ENCODE results near the gene TMEM184B.
"Not testable (repeated sequence)": the region's sequence is repeated elsewhere in the genome, so short reads cannot be mapped to it uniquely, and the experiment has no call there.

Gene TMEM184B

GRCh38 chr22:38202437-38203089 lies 70.2 kb downstream of the TMEM184B start:
- DNase-seq: peak; percentile 82

- peak; percentile 97 for DNase-seq
Measured at GRCh38 chr22:38201711-38202436, 70.9 kb downstream of the TMEM184B start, which contains the start of gene MAFF. Gene MAFF (plus strand): TSS chr22:38201994. CDS start chr22:38213854, 11,860 bp downstream.

GRCh38 chr22:38201371-38201710 lies 71.5 kb downstream of the TMEM184B start:
- DNase-seq: no peak

- no peak for DNase-seq
Measured at GRCh38 chr22:38199826-38200559, 72.8 kb downstream of the TMEM184B start.

- no peak for DNase-seq
Measured at GRCh38 chr22:38196791-38197419, 75.9 kb downstream of the TMEM184B start.

- no peak for DNase-seq
Measured at GRCh38 chr22:38193580-38193979, 79.2 kb downstream of the TMEM184B start.

GRCh38 chr22:38192475-38192863 lies 80.3 kb downstream of the TMEM184B start:
- no peak for DNase-seq

- DNase-seq: no peak
Measured at GRCh38 chr22:38191731-38192474, 80.9 kb downstream of the TMEM184B start.

- no peak for DNase-seq
Measured at GRCh38 chr22:38191055-38191454, 81.8 kb downstream of the TMEM184B start.

GRCh38 chr22:38190581-38190980 lies 82.2 kb downstream of the TMEM184B start:
- no peak for DNase-seq

- no peak for DNase-seq
Measured at GRCh38 chr22:38189104-38189503, 83.7 kb downstream of the TMEM184B start.

- DNase-seq: no peak
Measured at GRCh38 chr22:38187413-38188212, 85.2 kb downstream of the TMEM184B start.

- no peak for DNase-seq
Measured at GRCh38 chr22:38186429-38186828, 86.4 kb downstream of the TMEM184B start.

- DNase-seq: no peak
Measured at GRCh38 chr22:38184788-38185187, 88.0 kb downstream of the TMEM184B start.

- peak; percentile 99 for DNase-seq
Measured at GRCh38 chr22:38181453-38182200, 91.2 kb downstream of the TMEM184B start, which contains the start of gene PLA2G6. Gene PLA2G6 (minus strand): TSS chr22:38181830. CDS start chr22:38169426, 12,404 bp downstream.

- DNase-seq: no peak
Measured at GRCh38 chr22:38180841-38181452, 91.9 kb downstream of the TMEM184B start.

GRCh38 chr22:38178605-38178937 lies 94.2 kb downstream of the TMEM184B start:
- not testable (repeated sequence) for DNase-seq

GRCh38 chr22:38177926-38178604 lies 94.7 kb downstream of the TMEM184B start:
- DNase-seq: peak; percentile 77

- not testable (repeated sequence) for DNase-seq
Measured at GRCh38 chr22:38177571-38177925, 95.3 kb downstream of the TMEM184B start.

- no peak for DNase-seq
Measured at GRCh38 chr22:38177044-38177443, 95.8 kb downstream of the TMEM184B start.
